Fibroblast of gingiva (primary cell): ENCODE data around the gene TRIP11.
A peak's percentile ranks its signal among the peaks of the same experiment; 100 is the strongest.

Source experiments
- DNase-seq: peaks from one replicate; pipeline ENCODE4 v3.0.0-alpha.2; 2011; ENCODE audit warnings: low read depth

Gene TRIP11

DNA sequence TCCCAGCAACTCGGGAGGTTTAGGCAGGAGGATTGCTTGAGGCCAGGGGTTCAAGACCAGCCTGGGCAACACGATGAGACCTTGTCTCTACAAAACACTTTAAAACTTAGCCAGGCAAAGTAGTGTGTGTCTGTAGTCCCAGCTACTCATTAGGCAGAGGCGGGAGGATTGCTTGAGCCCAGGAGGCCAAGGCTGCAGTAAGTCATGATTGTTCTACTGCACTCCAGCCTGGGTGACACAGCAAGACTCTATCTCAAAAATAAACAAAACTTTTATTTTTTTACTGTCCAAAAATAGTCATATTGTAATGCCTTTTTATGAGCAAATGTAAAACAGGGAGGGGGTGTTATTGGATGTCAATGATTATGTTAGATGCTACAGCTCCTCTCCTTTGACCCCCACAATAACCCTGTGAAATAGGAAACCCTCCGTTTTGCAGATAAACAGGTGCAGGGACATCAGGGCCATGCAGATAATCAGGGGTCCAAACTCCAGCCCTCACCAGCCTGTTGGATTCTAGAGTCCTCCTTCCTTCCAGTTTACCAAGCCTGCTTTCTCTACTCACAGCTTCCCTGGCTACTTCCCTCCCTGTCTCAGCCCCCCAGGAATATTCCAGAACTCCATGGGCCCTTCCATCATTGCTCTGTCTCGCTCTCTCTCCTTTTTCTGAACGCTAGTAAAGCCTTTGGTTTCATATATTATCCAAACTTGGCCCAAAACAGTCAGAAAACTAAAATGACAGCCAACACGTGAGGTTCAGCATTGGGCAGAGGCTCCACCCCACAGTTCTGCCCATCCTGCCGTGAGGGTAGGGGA lies 86.5 kb downstream of the TRIP11 start:
- DNase-seq: no peak

DNA sequence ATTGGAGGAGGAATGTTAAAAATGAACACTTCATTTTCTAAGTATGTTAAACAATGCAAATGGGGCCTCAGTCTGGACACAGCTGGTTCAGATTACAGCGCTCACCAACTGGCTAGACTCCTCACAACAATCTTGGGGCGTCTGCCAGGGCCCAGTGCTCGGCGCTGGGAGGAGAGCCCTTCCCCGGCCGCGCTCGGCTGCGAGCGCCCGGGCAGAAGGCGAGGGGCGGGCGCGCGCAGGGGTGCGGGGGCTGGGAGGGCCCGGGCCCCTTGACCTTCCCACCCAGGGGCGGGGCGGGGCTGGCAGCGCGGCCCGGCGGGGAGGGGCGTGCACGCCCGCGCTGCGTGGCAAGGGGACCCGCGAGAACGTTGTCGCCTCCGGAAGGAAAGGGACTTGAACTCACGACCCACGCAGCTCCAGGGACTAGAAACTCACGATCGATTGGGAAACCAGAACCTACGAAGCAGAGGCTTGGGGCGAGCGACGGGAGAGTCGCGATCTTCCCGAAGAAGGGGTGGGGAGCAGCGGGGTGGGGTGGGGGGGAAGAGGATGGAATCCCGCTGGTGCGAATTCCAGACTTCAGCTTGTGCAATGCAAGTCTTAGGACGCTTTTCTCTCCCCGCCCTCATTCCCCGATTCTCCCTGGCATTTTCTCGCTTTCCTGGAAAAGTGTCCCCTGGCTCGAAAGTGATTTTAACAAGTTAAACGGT lies 92.2 kb downstream of the TRIP11 start, which contains the start of gene FBLN5:
Gene FBLN5, minus strand, starts transcription at position 220 of the 710 bp plus-strand sequence. CDS start 465 bp downstream, outside the sequence.
- DNase-seq: peak; percentile 94

DNA sequence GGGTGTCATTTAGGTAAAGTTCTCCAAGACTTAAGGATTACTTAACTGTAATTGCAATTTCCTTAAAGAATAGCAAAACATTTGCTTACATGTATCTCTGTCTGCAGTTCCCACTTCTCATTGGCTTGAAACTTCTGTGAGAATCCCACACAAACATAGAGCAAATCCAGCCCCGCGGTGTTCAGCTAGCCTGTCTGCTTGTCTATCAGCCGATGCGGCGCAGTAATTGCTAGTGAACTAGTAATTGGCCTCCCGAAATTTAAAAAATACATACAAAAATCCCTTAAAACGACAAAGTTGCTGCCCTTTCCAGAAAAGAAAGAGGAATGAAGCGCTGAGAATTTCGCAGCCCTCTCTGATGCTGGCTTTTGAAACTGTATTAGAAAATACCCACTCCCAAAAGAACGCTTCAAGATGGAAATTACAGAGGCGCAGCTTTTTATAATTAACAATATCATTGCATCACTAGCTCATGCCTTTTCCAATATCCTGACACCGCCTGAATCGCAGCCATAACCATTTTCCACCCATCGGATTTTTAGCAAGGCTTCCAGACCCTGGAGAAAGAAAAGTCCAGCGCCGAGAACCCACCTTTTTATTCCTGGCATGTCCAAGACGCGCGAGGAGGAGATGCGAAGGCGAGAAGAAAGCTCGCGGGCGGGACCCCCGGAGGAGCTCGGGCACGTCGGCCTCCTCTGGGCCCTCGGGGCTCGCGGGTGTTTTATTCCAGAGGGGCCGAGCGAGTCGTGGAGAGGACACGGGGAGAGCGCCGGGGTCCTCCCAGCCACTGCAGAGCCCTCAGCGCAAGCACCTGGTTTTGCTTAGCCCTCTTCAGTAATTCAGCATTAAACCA lies 93.0 kb downstream of the TRIP11 start:
- peak; percentile 34 for DNase-seq

DNA sequence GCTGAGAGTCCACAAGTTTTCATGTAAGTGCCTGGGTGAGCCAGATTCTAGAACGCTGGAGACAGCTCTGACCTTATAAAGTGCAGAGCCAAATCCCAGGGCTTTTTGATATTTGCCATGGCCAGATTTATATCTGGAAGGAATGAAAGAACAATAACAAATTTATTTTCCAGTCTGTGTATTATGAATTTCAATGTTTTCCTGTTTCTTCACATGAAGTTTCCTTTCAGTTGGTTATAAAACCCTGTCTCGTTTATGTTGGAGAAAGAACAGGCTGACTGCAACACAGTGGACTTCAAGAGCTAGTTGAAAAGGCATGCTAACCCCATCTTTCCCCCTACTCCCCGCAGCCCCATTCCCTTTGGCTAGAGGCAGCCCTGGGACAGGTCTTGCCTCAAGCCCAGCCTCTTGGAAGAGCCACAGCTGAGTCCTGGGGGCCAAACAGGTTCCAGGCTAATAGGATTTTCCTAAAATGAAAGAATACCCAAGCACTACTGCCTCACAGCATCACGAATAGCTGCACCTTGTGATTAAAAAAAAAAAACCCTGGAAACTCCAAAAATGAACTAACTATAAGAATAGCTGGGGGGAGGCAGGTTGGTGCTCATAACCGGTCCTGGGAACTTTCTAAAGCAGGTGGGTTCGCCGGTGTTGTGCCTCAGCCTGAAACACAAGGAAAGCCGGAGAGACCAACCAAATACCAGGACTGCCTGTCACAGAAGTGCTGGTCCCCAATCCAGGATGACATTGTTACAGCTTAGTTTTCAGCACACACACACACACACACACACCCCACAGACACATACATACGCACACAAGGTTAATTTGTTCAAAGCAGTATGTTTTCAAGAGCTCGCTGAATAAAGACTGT lies 93.9 kb downstream of the TRIP11 start:
- DNase-seq: no peak

DNA sequence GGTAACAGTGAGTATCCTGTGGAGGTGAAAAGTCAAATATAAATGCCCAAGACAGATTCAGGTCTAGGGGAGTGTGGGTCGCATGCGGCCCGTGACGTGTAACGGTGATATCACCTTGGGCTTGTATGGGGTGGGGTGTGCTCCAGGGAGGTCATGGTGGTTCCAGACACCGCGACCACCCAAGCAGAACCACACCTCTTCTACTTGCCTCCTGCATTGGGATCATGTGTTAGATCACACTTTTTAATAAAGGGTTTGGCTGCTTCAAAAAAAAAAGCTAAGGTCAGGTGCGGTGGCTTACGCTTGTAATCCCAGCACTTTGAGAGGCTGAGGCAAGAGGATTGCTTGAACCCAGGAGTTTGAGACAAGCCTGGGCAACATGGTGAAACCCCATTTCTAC lies 96.9 kb downstream of the TRIP11 start:
- no peak for DNase-seq

DNA sequence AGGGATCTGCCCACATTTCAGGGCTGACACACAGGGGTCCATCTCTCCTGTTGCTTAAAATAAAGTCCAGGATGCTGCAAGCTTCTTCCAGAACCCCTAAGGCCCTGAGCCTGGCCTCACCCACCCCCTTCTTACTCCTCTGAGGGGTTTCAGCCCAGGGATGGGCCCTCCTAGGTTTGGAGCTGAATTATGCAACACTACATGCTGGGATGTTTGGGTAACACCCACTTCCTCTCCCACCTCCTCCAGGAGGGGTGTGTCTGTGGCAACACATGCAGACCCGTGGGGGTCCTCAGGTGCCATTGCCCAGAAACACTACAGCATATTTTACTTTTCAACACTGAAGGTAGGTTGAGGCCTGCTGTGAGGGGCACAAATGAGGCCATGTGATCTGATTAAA lies 97.7 kb downstream of the TRIP11 start:
- no peak for DNase-seq

DNA sequence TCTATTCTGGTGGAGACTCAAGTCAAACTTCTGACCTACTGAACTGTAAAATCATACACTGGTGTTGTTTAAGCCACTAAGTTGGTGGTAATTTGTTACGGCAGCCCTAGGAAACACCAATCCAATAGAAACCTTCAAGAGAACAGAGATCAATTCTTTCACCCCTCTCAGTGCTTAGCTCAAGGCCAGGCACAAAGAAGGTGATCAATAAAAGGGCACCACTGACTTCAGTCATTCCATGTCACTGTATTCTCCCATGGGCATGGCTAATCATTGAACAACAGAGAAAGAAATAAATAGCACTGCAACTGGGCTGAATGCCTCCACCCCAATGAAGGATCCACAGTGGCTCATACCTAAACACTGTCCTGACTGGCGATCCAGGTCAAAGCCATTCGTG lies 99.7 kb downstream of the TRIP11 start:
- no peak for DNase-seq

DNA sequence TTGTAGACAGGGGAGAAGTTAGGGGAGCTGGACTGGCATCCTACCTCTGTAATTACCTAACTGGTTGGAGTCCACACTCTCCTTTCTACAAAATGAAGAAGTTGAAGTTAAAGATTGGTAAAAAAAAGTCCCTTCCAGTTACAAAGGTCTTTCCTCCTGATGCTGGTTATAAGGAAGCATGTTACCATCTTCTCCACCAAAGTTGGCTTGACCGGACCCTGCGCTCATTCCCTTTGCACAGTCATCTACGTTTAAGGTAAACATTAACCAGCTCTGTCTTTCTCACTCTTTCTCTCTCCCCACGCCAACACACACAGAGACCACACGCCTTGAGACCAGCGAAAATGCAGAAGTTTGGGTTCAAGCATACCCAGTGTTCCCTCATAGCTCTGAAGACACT lies 104.3 kb downstream of the TRIP11 start:
- DNase-seq: no peak

DNA sequence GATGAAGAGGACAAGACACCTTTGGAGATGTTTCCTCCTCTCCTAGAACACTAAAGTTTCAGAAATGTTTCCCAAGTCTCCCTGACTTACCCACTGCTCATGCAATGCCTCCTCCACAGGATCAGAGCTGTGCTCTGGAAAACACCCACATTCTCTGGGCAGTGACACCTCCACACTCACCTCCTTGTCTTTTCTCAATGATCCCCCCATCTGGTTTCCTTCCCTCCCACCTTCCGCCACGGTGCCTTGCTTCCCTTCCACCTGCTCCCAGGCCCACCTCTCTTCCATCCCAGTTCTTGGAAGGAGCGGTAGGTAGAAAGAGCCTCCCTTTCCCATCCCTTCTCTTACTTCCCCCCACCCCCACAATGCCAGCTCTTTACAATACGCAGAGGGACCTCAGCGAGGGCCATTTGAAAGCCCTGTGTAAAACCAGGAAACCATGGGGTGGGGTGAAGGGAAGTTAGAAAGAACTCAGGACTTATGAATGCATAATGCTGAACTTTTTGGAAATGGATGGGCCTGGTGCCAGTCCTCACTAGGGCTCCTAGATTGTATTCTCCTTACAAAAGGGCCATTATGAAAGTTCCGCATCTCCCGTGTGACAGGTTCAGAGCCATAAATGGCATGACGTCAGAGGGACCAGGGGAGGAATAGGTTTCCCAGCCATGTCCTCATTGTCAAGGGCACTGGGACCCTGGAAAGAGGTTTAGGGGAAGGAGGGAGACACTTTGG lies 105.1 kb downstream of the TRIP11 start:
- DNase-seq: no peak

DNA sequence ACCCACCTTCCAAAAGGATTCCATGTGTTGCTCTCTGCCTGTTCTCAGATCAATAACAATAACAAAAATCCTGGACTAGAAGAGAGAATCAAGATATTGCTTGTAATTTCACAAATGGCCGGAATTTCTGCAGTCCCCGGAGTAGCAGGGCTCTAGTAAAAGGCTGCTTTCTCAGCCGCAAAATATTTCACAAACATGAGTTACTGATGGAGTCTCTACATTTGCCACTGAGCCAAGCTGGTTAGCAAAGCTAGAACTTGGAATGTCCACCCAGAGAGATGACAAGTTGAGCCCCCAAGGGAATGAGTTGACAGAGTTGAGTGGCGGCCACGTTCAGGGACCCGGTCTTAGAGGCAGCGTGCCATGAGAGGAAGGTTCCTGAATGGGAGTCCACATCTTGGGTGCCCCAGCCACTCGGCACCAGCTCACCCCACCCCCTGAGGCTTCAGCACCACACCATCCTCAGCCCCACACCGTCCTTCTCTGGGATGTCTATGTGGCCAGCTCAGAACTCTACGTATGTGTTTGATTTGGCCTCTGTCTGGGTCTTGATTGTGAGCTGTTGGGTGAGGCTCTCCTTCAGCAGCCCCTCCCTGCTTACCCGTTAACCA lies 108.3 kb downstream of the TRIP11 start:
- no peak for DNase-seq

DNA sequence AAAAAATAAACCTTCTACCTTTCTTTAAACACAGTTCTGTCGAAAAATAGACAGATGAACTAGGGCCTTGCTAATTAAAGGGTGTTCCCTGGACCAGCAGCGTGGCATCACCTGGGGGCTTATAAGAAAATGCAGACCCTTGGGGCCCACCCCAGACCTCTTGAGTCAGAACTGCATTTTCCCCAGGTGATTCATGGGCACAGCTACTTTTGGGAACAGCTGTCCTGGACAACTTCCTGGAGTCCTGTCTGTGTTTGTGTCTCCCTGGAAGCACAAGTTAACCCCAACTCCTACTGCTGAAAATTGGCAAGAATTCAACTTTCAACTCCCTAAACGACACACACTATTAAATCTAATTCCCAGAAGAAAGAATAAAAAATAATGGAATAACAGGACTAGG lies 110.2 kb downstream of the TRIP11 start:
- DNase-seq: no peak

DNA sequence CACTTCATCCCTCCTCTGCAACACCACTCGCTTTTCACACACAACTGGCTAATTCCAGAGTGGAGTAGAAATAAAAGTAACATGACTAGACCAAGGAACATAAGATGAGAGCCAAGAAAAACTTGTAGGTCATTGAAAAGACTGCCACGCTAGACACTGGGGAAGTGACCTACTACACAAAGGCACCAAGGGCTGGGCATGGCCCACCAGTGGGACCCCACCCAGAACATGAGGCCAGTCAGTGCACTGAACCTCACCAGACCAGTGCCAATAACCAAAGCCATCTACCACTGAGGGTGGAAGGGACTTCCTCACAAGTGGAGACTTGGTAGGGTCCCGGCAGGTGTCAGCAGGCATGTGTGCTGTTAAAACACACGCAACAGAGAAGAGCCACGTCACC lies 112.1 kb downstream of the TRIP11 start:
- no peak for DNase-seq

DNA sequence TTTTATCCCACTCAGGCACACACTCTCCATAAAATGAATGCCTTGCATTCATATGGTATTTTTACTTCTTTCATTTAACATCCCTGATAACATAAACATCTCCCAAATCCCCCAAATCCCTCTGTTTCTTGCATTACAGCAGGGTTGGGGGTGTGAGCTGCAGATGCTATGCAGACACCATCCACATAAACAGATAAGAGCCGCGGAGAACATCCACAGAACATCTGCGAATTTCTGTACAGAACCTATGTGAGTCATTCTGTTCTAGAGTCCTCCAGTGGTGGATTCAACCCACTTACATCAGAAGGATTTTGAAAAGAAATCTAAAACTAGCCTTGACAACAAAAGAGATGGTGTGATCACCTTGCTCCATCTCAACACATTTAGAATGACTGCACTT lies 112.7 kb downstream of the TRIP11 start:
- DNase-seq: no peak

DNA sequence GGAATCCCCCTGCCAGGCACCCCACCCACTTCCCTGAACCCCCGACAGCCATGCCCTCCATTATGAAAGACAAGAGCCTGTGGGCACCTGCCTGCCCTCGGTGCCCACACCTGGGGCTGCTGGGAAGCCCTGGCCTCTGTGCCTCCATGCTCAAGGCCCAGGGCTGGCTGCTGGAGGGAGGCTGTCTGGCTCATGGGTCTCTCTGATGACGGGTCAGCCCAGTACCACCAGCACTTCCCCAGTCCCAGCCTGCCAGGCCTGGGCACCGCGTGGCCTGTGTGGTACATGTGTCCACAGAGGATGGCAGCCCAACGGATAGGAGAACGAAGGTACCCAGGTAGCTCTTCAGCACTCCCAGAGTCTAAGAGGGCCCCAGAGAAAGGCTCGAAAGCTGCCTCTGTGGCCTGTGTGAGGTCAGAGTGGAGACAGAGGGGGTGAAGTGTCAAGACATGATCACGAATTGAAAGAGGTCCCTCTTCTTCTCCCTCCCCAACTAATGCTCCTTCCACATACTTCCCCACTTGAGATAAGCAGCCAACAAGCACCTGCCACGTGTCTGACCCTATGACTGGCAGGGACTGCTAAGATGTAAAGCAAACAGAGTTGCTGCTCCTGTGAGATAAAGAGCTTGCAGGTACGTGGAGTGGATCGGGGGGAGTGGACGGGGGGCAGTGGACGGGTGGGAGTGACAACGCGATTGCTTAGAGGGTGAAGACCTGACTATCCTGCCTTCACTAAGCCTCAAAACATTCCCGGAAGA lies 113.5 kb downstream of the TRIP11 start:
- no peak for DNase-seq

DNA sequence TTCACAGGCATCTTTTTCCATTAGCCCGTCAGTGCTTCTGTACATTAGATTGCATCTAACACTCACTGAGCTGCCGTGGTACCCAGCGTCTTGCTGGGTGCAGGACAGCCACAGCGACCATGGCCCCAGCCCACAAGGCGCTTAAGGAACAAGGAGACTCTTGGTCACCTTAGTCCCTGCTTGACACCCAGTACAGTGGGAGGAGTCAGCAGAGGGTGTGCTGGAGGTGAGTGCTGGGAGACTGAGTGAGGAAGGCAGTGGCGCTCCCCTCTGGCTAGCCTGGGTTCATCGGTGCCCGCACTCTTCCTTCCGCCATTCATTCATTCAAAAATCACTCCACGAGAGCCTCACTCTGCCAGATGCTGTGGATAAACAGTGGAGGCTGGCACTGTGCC lies 114.1 kb downstream of the TRIP11 start:
- DNase-seq: no peak

DNA sequence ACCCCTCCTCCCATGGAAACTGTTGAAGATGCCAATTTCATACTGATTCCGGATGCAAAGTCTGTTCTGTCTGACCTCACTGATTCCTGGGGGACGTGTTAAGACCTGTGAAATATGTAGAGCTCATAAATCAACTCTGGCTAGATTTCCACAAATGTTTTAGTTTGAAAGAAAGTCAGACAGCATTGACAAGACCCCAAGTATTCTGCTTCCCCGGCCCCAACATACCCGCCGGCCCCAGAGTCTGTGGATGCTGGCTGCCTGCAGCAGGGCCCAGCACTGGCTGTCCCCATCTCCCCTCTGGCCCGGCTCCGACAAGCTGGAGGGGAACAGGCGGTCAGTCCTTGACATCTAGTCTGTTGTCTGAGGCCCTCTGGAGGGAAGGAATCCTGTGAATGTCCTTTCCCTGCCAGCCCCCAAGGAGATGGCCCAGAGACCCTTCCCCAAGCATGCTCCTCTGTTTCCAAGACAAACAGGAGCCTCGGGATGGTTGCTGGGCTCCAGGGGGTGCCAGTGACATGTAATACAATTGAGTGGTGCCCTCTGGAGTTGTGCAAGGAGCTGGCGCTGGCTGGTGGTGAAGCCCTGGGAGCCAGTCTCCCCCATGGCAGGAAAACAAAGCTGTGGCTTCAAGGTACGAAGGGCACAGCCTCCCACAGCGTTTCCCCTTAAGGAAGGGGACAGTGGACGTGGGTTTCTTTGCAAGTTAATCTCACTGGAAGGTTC lies 114.7 kb downstream of the TRIP11 start:
- no peak for DNase-seq

DNA sequence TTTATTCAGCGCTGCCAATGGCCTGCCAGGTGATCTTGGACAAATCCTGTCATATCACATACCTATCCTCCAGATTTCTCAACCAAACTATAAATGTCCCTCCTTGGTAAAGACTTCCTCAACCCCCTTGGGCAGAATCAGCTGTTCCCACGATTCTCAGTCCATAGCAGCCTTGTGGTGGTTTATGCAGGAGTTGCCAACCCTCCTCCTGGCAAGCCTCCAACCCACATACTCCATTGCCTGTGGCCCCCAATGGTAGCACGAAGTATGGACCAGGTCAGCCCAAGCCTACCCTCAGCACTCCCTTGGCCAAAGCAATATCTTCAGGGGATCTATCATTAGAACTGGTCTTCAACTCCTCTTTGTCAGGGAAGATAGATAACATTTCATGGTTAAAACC lies 119.3 kb downstream of the TRIP11 start:
- no peak for DNase-seq

DNA sequence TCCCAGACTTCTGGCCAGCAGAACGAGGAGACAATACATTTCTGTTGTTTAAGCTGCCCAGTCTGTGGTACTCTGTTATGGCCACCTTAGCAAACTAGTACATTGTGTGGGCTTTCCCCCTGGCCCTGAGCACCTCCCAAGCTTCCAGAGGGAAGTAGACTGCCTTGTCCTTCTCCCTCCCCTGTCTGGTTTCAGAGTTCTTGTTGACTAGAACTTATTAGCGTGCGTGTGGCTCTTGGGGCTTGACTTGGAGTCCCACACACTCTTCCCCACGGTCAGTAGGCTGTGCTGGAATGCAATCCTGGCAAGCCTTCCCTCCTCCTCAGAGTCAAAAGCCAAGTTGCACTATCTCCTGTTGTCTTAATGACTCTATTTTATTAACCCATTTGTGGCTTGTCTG lies 120.0 kb downstream of the TRIP11 start:
- DNase-seq: peak; percentile 66
